ENCODE data around the gene ANAPC13. TPM values are rescaled to one million over a fixed set of nuclear protein-coding genes. Genes with fewer than 3 reads are reported as not detected.

The ANAPC13 gene
- polyA plus RNA-seq, 1 of the 3 experiments (the other 2 are of a cell fraction) = 63.5 TPM

DNA sequence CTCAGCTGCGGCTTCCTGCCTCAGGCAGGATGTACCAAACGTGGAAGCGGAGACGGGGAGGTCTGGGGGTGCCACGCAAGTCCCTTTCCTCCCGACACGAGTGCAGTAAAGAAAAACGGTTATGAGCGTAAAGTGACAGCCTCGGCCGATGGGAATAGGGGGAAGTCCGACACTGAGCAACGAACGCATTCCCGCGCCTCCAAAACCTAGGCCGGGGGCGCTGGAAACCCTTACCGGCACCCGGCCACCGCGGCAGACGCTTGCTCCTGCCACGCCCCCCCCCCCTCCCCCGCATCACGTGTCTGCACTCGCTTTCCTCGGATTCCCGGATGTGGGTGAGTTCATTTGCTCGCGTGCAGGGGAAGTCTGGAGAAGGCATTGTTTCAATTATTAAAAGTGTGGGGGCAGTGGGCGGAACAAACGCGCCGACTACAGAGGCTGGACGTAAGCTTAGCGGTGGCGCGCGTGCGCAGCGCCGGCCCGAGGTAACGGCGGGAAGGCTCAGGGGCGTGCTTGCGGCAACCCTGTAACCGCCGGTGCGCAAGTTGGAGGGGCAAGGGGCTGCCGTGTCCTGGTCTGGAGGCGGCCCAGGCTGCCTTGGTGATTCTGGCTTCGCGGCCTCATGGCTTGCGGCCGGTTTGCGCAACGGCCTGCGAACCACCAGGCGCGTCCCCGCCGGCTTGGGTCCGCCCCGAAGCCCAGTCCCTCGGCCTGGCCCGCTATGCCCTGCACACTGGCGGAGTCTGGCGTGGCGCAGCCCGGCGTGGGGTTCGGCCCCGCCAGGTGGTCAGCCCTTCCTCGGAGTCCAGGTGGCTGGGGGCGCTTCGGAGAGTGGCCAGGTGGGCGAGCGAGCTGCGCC lies at the start of gene ANAPC13, which contains the start of gene CEP63 (continued):
- TF ChIP-seq, protein P1, sequence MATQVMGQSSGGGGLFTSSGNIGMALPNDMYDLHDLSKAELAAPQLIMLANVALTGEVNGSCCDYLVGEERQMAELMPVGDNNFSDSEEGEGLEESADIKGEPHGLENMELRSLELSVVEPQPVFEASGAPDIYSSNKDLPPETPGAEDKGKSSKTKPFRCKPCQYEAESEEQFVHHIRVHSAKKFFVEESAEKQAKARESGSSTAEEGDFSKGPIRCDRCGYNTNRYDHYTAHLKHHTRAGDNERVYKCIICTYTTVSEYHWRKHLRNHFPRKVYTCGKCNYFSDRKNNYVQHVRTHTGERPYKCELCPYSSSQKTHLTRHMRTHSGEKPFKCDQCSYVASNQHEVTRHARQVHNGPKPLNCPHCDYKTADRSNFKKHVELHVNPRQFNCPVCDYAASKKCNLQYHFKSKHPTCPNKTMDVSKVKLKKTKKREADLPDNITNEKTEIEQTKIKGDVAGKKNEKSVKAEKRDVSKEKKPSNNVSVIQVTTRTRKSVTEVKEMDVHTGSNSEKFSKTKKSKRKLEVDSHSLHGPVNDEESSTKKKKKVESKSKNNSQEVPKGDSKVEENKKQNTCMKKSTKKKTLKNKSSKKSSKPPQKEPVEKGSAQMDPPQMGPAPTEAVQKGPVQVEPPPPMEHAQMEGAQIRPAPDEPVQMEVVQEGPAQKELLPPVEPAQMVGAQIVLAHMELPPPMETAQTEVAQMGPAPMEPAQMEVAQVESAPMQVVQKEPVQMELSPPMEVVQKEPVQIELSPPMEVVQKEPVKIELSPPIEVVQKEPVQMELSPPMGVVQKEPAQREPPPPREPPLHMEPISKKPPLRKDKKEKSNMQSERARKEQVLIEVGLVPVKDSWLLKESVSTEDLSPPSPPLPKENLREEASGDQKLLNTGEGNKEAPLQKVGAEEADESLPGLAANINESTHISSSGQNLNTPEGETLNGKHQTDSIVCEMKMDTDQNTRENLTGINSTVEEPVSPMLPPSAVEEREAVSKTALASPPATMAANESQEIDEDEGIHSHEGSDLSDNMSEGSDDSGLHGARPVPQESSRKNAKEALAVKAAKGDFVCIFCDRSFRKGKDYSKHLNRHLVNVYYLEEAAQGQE (IDR thresholded peaks at IDR 0.05; ENCODE audit: low read depth, low read length) = no peak
- TF ChIP-seq RCOR1 (IDR thresholded peaks at IDR 0.05; ENCODE audit: low read length) = no peak
- no peak for TF ChIP-seq FOXJ3 (CRISPR knock-in tag; IDR thresholded peaks at IDR 0.05)
- no peak for TF ChIP-seq RFX5 (IDR thresholded peaks at IDR 0.05; ENCODE audit: low read length)
- TF ChIP-seq EP300 (IDR thresholded peaks at IDR 0.05; ENCODE audit: borderline replicate concordance in 1 of 2, low read depth in 1 of 2, low read length in 1 of 2) = peak; percentile 5 to 50; a peak in 1 of 4 replicates
- no peak for TF ChIP-seq MEF2A (IDR thresholded peaks at IDR 0.05; ENCODE audit: borderline replicate concordance, low read depth)
- peak; percentile 71 for TF ChIP-seq SIN3A (IDR thresholded peaks at IDR 0.05; ENCODE audit: borderline replicate concordance, low read depth, low read length)
- no peak for TF ChIP-seq RAD21 (IDR thresholded peaks at IDR 0.05; ENCODE audit: low read length)
- TF ChIP-seq, protein P2, sequence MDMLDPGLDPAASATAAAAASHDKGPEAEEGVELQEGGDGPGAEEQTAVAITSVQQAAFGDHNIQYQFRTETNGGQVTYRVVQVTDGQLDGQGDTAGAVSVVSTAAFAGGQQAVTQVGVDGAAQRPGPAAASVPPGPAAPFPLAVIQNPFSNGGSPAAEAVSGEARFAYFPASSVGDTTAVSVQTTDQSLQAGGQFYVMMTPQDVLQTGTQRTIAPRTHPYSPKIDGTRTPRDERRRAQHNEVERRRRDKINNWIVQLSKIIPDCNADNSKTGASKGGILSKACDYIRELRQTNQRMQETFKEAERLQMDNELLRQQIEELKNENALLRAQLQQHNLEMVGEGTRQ (IDR thresholded peaks at IDR 0.05; ENCODE audit: borderline replicate concordance, low read depth, low read length) = peak; percentile 67
- peak; percentile 66 for TF ChIP-seq YY1 (IDR thresholded peaks at IDR 0.05; ENCODE audit: low read depth)

DNA sequence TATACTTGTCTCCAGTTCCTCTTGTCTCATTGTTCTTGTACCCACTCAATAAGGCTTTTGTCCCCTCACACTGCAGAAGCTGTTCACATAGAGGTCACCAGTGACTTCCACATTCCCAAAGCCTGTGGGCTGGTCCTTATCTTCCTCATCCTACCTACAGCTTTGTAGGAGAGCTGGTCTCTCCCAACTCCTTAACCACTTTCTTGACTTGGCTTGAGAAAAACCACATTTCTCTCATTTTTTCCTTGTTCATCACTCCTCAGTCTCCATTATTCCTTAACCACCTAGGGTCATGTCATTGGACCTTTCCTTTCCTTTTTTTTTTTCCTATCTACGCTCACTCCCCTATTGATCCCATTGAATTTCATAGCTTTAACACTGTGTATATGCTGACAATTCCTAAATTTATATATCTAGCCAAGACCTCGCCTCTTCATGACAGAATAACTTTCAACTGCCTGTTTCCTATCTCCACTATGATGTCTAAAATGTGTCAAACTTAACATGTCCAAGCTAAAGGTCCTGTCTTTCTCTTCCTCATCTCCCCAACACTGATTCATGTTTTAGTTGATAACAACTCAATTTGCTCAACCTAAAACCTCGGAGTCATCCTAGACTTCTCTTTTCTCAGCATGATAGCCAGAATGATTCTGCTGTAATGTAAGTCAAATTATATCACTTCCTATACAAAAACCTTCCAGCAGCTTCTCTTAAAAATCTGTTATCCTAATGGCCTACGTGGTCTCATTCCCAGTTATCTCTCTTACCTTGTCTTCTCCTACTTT lies 49.6 kb upstream of the ANAPC13 start:
- Histone ChIP-seq H3K27me3 (ENCODE audit: insufficient read depth) (no peaks in the 10 kb centered on the region), H2AFZ (ENCODE audit: low read depth) (no peak overlapping the region), H3K36me3 (replicated peaks in 1 of 2; ENCODE audit: control insufficient read depth in 1 of 2, insufficient read depth in 2 of 2, low read length in 1 of 2) (peaks cover 22 to 39% of the 10 kb centered on the region in 2 experiments), H3K9me2 (no peaks in the 10 kb centered on the region), H3K27ac (ENCODE audit: low read depth in 2 of 2, low read length in 1 of 2) (no peak overlapping the region), H4K20me1 (ENCODE audit: insufficient read depth) (no peaks in the 10 kb centered on the region), H3K79me2 (ENCODE audit: insufficient read depth) (peaks cover 2% of the 10 kb centered on the region; the same call in 1 of the 2 replicates), H3K4me1 (ENCODE audit: control insufficient read depth in 1 of 2, insufficient read depth in 2 of 2, low read depth in 1 of 2, low read length in 1 of 2) (no peaks in the 10 kb centered on the region), H3F3A (replicated peaks; ENCODE audit: insufficient read depth) (no peaks in the 10 kb centered on the region), H3K4me2 (no peak overlapping the region), H3K9ac (no peak overlapping the region), H3K9me3 (no peaks in the 10 kb centered on the region), H3K4me3 (ENCODE audit: low read depth in 2 of 2, low read length in 1 of 2) (no peak overlapping the region)
- 96% methylated on average over 4 of the region's 4 CpGs for WGBS (ENCODE audit: low lambda C conversion rate)
- no peak for TF ChIP-seq EP300 (IDR thresholded peaks at IDR 0.05; ENCODE audit: borderline replicate concordance in 1 of 2, low read depth in 1 of 2, low read length in 1 of 2)
- TF ChIP-seq, protein P1 (IDR thresholded peaks at IDR 0.05; ENCODE audit: low read depth, low read length) = no peak
- no peak for DNase-seq
- CTCF ChIA-PET = no interaction called here
- POLR2A ChIA-PET = no interaction called here
